HG03558 (cell line): ENCODE data around the gene DDX10.
A peak's percentile ranks its signal among the peaks of the same experiment; 100 is the strongest.
"Not testable (repeated sequence)": the region's sequence is repeated elsewhere in the genome, so short reads cannot be mapped to it uniquely, and the experiment has no call there.

Source experiments
- ATAC-seq: cut with Tn5 transposase; IDR thresholded peaks from one replicate; pipeline ENCODE4 v1.9.1; 2021; ENCODE audit warnings: moderate number of reproducible peaks; ENCODE audit not compliant: unreplicated experiment; ENCODE audit errors: extremely low read depth

DDX10 gene

DNA sequence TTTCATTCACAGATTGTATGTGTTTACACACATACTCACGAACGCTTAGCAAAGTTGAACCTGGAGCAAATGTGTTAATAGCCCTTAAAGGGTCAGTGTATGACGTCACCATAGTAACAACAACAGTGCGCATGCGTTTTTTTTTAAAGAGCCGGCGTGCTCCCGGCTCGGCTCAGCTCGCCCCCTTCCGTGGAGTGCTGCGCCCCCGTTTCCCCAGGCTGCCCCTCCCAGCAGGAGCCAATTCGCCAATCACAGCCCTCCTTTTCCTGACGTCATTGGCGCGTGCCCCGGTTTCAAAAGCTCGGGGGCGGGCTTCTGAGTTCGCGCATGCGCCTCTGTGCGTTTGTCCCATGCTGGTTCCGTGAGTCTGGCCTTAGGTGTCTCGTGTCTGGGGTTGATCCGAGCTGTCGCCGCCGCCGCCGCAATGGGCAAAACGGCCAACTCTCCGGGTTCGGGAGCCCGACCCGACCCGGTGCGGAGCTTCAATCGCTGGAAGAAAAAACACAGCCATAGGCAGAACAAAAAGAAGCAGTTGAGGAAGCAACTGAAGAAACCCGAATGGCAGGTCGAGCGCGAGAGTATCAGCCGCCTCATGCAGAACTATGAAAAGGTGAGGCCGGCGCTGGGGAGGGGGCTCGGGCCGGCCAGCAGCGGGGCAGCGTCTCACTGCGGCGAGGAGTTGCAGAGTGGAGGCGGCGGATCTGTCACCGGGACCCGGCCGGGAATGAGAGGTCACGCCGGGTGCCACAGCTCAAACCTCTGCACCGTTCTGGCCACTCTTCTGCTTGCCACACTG is at the start of gene DDX10:
Gene DDX10 (plus strand): TSS at position 340 of the 796 bp plus-strand sequence. CDS start 85 bp downstream, at position 425.
- ATAC-seq: peak; percentile 50

DNA sequence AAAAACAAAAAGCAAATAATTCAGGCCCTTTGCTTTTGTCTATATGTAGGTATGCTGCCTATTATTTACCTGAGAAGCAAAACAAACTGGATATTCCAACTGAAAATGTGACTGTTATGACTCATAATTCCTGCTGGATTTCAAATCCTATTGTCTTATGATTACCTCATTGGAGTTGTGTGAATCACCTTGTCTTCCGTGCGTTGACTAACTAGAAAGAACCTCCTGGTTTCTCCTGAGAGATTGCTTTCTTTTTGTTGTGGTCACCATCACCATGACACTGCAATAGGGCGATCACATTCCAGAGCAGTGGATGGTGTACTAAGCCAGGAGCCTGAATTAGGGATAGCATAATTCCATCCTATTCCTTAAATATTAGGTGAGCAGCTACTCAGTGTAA is 48.3 kb upstream of the DDX10 start:
- no peak for ATAC-seq

DNA sequence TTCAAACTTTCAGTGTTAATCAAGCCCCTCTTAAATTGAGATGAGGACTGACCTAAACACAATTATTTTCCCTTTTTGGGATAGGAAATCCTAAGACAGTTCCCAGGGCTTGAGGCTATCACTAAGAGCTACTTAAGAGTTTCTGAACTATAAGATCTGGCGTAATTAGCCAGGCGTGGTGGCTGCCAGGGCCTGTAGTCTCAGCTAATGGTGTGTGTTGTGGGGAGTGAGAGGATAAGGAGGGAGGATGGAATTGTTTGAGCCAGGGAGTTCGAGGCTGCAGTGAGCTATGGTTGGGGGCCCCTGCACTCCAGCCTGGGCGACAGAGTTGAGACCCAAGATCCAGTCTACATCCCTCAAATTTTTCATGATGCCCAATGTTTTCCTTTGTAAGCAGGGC is 47.8 kb upstream of the DDX10 start:
- no peak for ATAC-seq

DNA sequence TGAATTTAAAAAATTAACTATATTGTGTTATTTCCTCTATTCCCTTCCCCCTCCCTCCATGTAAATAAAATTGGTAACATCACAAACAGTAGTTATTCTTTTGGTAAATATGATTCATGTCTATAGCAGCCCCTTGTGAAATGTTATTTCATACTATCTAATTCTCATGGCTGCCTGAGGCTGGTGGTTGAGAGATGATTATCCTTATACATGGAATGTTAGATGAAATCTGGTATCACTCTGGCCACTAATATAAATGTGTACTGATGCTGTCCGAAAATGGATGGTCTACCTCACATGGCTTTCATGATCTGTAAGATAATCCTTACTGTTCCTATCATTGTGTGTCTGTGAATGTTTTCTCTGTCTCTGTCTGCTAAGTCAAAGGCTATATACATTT is 46.3 kb upstream of the DDX10 start:
- no peak for ATAC-seq

DNA sequence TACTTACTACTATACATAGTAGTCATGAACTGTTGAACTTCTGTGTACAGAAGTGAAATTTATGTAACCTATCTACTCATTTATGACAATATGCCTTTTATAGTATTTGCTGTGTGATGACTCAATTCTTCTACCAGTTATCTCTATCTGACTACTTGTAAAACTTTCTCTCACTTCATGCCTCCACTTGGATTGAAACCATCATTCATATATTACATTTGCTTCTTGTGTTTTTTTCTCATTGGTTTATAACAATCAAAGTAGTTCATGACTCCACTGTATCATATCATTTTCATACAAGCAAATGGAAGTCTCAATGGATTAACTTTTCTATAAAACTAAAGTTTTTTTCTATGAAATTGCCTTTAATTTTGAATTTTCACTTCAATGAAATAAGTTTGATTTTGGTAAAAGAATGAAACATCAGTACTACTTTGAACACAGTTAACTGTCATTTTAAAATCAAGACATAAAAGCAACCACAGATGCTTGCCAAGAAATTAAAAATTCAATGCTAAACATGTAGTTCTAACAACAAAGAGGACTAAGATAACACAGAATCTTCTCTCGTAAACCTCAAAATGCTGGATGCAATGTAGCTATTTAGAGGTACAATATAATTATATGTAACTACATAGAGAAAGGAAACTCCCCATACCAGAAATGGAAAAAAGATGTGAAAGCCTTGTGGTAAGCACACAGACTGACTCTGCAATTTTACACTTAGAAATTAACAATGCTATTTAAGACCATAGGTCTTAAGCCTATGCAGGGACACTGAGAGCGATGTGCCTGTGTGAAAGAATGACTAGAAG is 43.7 kb upstream of the DDX10 start:
- peak; percentile 68 for ATAC-seq

DNA sequence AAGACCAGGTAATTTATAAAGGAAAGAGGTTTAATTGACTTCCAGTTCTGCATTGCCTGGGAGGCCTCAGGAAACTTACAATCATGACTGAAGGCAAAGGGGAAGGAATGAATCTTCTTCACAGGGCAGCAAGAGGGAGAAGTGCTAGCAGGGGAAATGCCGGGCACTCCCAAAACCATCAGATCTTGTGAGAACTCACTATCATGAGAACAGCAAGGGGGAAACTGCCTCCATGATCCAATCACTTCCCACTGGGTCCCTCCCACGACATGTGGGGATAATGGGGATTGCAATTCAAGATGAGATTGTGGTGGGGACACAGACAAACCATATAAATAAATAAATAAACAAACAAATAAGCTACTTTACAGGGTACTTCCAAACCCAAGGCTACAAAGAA is 42.5 kb upstream of the DDX10 start:
- no peak for ATAC-seq

DNA sequence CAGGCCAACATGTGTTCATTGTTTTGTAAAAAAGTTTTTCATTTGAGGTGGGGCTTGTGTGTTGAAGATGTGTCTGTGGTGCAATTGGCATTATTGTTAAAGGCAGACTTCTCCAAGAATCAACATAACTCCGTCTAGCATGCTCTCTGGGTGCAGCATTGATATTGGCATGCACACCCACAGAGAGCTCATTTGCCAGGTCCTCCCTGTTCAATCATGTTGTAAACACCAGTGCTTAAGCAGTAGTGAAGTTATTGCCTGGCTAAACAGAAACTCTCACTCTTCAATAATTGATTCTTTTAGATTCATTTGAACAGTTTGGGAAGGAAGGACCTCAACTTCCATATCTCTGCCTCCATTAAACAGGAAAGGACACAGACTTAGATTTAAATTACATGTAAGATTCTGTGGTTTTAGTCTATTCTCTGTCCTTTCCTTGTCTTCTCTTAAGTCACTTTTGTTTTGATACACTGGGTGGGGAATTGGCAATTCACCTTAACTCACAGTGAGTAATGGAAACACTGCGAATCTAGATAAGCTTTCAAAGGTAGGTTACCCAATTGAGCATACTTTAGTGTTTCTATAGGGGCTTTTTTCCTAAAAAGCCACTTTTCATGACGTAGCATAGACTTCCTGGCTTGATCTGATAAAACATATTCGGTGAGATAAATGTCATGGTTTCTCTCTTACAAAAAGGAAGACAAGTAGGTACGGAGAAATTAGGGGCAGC is 40.5 kb upstream of the DDX10 start:
- ATAC-seq: no peak

DNA sequence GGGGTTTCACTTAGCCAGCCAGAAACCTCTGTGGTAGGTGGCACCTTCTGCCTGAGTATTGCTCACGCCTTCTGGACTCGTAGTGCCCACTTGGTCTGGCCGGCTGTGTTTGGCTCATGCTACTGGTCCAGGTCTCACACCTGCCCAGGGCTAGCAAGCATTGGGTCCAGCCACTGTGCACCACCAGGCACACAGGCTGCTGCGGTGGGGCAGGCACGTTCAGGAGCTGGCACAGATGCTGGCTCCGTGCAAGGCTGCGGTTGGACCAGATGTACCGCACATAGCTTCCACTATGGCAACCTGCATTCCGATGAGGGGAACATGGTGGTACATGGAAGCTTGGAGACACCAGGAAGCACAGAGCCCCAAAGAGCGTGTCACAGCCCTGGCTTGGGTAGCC is 36.5 kb upstream of the DDX10 start:
- ATAC-seq: no peak

DNA sequence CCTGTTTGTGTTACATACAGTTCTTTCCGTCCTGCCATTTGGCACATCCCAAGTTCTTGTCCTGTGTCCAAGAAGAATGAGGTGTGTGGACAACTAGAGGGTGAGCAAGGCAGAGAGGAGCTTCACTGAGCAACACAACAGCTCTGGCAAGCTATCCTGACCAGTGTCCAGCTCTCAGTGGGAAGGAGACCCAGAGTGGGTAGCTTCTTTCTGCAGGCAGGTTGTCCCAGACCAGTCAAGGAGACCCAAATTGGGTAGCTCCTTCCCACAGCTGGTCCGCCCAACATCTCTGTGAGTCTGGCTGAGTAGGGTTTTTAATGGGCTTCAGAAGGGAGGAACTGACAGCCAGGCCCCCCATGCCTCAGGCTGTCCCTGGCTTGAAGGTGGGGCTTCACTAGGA is 36.1 kb upstream of the DDX10 start:
- ATAC-seq: no peak

DNA sequence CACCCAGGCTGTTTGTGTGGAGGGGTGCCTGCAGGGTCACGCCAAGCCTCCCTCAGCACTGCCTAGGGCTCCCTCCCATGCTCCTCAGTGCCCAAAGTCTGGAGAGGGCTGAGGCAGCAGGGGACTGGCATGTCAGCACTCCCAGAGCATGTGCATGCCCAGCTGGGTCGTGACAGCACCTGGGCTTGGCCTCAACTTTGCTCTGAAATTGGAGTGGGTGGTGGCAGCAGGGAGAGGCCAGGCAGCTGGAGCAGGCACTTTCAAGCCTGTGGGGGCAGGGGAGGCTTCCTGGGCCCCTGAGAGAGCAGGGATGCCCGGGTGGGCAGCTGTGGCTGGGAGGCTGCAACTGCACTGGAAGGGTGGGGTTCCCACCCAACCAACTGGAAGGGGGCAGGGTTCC is 35.6 kb upstream of the DDX10 start:
- no peak for ATAC-seq

DNA sequence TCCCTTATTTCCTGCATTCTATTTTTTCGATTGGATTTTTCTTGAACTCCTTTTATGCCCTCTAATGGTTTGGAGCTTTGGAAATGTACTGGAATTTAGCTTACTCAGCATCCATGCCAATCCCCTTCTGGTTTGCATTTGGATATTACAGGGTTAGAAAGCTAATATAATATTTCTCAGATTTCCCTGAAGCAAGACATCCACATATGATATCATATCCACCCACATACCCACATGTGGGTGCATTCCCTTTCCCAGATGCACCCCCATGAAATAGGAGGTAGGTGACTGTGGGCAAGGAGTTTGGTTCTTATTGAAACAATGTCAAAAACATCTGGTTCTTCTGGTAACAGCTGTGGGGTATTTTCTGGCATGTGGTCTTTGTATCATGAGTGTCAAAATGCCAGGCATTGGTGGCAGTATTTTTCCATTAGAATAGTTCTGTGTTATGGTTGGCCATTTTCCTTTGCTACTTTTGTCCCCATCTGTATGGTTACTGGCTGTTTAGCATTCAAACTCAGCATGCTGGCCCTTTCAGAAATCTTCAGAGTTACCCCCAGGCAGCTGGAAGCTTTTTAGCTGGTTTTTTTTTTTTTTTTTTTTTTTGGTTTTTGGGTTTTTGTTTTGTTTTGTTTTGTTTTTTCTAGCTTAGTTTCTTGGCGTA is 32.7 kb upstream of the DDX10 start:
- ATAC-seq: no peak

DNA sequence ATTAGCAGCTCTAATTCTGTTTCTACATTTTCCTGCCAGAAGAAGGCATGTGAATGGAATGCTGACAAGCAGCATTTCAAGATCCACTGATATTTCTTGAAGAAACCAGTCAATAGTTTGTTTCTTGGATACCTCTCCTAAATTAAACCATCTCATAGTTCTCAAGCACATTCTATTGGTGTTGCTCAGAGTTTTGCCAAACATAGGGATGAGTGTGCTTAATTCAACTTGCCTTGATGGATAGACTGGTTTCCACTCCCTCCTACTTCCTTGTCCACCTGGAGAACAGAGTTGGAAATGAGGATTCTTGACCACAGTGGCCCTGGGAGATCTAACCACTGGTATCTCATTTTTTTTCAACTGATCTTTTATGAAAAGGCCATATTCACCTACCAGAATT is 29.8 kb upstream of the DDX10 start:
- no peak for ATAC-seq

DNA sequence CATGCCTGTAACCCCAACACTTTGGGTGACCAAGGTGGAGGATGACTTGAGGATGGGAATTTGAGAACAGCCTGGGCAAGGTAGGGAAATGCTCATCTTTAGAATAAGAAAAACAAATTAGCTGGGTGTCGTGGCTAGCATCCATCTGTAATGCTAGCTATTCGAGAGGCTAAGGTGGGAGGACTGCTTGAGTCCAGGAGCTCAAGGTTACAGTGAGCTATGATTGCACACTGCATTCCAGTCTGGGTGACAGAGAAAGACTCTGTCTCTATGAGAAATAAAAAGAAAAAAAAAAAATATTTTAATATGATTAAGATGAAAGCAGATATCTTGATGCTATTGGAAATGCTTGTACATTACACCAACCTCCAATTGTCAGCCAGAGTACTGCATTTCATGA is 28.6 kb upstream of the DDX10 start:
- no peak for ATAC-seq

DNA sequence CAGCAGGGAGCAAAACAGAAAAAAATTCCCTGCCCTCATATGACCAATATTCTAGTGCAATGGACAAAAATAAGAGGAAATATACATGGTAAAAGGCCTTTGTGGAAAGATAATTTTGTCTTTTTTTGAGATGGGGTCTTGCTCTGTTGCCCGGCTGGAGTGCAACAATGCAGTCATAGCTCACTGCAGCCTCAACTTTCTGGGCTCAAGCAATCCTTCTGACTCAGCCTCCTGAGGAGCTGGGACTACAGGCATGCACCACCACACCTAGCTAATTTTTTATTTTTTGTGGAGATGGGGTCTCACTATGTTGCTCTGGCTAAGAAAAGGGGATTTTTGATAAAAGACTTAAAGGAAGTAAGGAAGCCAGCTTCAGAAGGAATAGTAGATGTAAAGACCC is 25.7 kb upstream of the DDX10 start:
- ATAC-seq: no peak

DNA sequence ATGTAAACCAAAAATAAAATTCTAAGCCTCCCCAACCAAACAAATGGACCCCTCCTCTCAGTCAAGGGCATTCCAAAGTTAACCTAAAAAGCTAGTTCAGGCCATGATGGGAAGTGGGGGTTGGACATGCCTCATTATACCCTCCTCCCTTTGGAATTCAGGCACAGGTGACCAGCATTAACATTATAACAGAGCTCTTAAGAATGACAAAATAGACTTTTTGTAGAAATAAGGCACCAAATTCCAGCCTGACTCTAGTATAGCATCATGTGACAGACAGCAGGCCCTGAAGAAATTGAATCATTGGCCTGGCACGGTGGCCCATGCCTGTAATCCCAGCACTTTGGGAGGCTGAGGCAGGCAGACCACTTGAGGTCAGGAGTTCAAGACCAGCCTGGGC is 23.1 kb upstream of the DDX10 start:
- ATAC-seq: not testable (repeated sequence)

DNA sequence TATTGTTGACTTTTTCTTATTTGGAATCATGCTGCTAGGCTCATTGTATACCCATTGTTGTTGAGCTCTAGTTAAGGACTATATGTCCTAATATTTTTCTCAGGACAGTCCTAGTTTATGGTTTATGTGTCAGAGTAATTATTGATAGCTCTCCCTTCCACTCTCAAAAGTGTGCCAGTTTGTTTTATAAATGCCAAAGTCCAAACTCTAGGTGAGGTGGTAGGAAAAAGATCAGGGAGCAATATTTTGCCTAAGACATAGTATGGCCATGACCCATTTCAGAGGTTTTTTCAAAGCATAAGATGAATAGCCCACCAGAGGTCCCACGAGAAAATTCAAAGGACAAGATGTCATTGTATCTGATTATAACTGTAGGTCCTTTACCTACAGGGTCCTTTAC is 20.9 kb upstream of the DDX10 start:
- no peak for ATAC-seq

DNA sequence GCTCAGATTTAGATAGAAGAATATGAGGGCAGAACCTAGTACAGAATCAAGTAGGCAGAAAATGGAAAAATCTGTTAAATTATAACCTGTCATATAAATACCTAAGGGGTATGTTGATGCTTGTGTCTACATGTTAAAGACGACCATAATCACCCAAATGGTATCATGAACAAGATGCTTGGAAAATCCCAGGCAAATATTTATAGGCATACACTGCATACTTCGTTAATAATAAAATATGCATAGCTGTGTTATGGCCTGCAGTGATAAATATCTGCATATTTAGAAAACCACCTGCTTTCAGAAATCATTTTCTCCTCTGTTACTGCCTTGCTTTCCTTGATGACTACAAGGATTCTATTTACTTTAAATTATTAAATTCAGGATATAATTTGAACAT is 18.9 kb upstream of the DDX10 start:
- ATAC-seq: no peak

DNA sequence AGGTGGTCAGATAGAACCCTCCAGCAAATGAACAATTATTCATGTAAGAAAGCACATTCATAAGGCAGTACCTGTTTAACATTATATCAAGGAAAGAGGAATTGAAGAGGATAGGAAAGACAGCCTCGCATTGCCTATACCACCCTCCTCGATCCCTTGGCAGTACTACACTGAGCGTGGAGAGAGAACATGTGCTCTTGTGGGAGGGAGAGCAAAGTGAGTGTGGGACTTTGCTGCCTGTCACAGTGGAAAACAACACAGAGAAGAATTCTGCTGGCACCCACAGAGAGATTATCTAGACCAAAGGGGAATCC is 17.5 kb upstream of the DDX10 start:
- no peak for ATAC-seq

DNA sequence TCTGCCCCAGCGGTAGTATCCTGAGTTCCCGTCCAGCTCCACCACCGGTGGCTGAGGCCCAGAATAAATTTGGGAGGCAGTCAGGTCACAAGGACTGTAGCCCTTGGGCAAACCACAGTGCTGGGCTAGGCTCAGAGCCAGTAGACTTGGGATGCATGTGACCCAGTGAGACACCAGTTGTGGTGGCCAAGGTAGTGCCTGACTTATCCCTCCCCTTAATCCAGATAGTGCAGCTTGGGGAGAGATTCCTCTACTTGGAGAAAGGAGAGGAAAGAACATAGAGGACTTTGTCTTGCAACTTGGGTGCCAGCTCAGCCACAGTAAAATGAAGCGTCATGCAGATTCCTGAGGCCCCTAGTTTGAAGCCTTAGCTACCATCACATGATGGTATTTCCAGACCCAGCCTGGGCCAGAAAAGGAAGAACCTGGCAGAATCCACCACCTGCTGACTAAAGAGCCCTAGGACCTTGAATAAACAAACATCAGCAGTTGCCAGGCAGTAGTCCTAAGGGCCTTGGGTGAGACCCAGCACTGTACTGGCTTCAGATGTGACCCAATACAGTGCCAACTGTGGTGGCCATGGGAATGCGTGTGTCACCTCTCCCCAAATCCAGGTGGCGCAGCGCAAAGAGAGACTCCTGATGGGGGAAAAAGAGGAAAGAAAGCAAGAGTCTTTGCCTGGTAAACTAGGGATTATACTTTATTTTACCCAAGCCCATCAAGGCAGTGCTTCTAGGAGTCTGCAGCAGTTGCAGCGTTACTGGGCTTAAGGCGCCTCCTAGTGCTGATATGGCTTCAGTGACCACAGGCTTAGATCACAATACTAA is 17.0 kb upstream of the DDX10 start:
- ATAC-seq: no peak

DNA sequence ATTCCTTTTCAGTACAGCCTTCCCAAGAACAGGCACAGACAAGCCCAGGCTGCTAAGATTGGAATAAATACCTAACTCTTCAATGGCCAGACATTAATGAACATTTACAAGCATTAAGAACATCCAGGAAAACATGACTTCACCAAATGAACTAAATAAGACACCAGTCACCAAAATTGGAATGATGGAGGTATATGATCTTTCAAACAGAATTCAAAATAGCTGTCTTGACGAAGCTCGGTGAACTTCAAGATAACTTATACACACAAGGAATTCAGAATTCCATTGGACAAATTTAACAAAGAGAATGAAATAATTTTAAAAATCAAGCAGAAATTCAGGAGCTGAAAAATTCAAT is 16.4 kb upstream of the DDX10 start:
- no peak for ATAC-seq
